Osteocyte (in vitro differentiated cells): ENCODE results near the gene CCDC73. TPM values are rescaled to one million over a fixed set of nuclear protein-coding genes. Genes with fewer than 3 reads are reported as not detected.
A peak's percentile ranks its signal among the peaks of the same experiment; 100 is the strongest.

Experiments used
- DNase-seq: peaks from one replicate; pipeline ENCODE4 v3.0.0; 2021; ENCODE audit warnings: mixed read lengths; ENCODE audit not compliant: unreplicated experiment; ENCODE audit errors: extremely low spot score
- H3K27ac Mint-ChIP-seq: one replicate; pipeline ENCODE4 v1.8.0; 2021; ENCODE audit warnings: mild to moderate bottlenecking, mixed read lengths; ENCODE audit not compliant: unreplicated experiment
- H3K27me3 Mint-ChIP-seq: one replicate; pipeline ENCODE4 v1.8.0; 2021; ENCODE audit warnings: mixed read lengths; ENCODE audit not compliant: unreplicated experiment
- H3K36me3 Mint-ChIP-seq: one replicate; pipeline ENCODE4 v1.8.0; 2021; ENCODE audit warnings: mixed read lengths; ENCODE audit not compliant: unreplicated experiment
- H3K4me1 Mint-ChIP-seq: one replicate; pipeline ENCODE4 v1.8.0; 2021; ENCODE audit warnings: mixed read lengths; ENCODE audit not compliant: unreplicated experiment
- H3K4me3 Mint-ChIP-seq: one replicate; pipeline ENCODE4 v1.8.0; 2021; ENCODE audit warnings: mild to moderate bottlenecking, moderate library complexity, mixed read lengths; ENCODE audit not compliant: unreplicated experiment
- H3K9me3 Mint-ChIP-seq: one replicate; pipeline ENCODE4 v1.8.0; 2021; ENCODE audit warnings: mixed read lengths; ENCODE audit not compliant: unreplicated experiment
- total RNA-seq: library from RNA; stranded (reverse); gene quantifications from 2 replicates; pipeline ENCODE4 v1.2.1, GENCODE V29; 2021
- TF ChIP-seq, protein P1 (sequence below): fragments of 200-600 bp; sonication (generic); IDR thresholded peaks from 2 replicates; pipeline ENCODE4 v1.5.0; 2021; ENCODE audit warnings: antibody characterized with exemption, mild to moderate bottlenecking, moderate library complexity

The CCDC73 gene
- total RNA-seq, 1 donor from 2014 or later = not detected

DNA sequence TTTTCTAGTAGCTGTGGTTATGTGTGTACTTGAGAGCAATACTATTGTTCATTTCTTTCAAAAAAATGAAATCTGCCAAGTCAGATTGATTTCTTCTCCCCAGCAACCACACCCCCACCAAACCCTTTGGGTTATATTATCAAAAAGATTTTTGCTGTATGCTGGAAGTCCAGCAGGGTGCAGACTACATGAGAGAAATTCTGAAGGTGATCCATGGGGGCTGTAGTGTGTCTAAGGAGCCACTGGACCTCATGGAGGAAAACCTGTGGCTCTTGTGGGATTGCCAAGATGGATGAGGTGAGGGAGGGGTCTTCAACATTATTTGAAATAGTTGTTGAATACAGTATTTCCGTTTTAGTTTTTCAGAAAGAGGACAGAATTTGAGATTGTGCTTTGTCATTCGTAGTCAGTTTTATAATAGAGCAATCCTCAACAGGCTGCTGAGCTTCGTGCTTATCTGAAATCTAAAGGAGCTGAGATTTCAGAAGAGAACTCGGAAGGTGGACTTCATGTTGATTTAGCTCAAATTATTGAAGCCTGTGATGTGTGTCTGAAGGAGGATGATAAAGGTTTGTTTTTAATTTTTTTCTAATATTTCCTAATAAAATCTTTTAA, 207.8 kb downstream of the CCDC73 start:
- Mint-ChIP-seq H3K27me3 (no peaks in the 10 kb centered on the region), H3K36me3 (peaks cover 18% of the 10 kb centered on the region), H3K27ac (no peak overlapping the region), H3K9me3 (no peaks in the 10 kb centered on the region), H3K4me3 (no peak overlapping the region), H3K4me1 (peaks cover 27% of the 10 kb centered on the region)
- TF ChIP-seq, protein P1, sequence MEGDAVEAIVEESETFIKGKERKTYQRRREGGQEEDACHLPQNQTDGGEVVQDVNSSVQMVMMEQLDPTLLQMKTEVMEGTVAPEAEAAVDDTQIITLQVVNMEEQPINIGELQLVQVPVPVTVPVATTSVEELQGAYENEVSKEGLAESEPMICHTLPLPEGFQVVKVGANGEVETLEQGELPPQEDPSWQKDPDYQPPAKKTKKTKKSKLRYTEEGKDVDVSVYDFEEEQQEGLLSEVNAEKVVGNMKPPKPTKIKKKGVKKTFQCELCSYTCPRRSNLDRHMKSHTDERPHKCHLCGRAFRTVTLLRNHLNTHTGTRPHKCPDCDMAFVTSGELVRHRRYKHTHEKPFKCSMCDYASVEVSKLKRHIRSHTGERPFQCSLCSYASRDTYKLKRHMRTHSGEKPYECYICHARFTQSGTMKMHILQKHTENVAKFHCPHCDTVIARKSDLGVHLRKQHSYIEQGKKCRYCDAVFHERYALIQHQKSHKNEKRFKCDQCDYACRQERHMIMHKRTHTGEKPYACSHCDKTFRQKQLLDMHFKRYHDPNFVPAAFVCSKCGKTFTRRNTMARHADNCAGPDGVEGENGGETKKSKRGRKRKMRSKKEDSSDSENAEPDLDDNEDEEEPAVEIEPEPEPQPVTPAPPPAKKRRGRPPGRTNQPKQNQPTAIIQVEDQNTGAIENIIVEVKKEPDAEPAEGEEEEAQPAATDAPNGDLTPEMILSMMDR = peak; percentile 24
- no peak for DNase-seq

DNA sequence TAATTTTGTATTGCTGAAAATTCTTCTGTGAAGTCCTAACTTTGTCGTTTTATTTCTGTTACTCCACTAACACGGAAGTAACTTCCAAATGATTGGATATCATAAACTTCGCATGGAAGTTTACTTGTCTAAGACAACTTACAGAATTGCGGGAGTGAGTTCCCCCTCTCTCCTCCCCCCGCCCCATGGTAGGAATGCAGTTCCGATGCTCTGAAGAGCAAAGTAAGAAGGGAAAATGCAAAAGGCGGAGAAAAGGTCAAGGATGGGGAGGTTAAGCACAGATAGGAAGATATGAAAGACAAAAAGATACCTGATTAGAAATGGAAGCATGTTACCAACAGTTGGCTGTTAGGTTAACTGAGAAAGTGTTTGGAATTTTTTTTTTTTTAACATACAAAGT, 209.5 kb downstream of the CCDC73 start:
- H3K27ac Mint-ChIP-seq = peak overlapping the region; percentile 97
- no peaks in the 10 kb centered on the region for H3K27me3 Mint-ChIP-seq
- peaks cover 8% of the 10 kb centered on the region for H3K36me3 Mint-ChIP-seq
- H3K4me1 Mint-ChIP-seq = peaks cover 27% of the 10 kb centered on the region
- H3K4me3 Mint-ChIP-seq = peak overlapping the region; percentile 97
- DNase-seq = no peak
- no peaks in the 10 kb centered on the region for H3K9me3 Mint-ChIP-seq
- TF ChIP-seq, protein P1 = no peak

DNA sequence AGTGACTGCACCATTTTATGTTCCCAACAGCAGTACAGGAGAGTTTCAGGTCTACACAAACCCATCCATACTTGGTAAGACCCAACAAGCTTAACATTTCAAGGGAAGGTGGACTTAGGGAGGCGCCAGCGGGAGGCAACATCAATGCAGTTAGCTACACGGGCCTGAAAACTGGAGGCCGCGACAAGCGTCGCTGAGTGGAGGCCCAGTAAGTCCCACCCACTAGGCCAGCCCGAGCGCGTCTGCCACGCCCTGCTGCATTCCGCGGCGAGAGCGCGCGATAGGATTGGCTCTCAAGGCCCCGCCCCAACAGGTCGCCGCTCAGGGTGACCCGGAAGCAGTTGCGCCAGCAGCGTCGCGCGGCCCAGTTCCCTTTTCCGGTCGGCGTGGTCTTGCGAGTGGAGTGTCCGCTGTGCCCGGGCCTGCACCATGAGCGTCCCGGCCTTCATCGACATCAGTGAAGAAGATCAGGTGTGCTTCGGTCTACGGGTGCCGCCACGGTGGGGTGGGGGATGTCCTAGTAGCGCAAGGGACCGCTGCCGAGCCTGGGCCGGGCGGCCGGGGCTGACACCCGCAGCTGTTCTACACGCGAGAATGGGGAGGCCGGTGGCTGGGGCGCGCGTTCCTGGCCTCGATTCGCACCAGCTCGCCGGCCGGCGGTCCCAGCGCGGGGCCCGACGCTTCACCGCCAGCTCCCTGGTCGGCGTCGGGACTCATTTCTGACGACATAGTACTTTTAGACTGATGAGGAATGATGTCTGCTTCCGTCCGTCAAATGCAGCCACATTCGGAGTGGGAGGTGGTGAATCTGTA, 210.8 kb downstream of the CCDC73 start, which contains the start of gene EIF3M:
Gene EIF3M, plus strand, starts transcription at position 373 of the 813 bp plus-strand sequence. Its CDS starts 57 bp downstream, at position 430.
- peak within 1 kb of the TSS; percentile 97 for H3K27ac Mint-ChIP-seq
- peak; percentile 98 for DNase-seq
- peaks cover 3% of the 10 kb centered on the region for H3K36me3 Mint-ChIP-seq
- no peaks in the 10 kb centered on the region for H3K9me3 Mint-ChIP-seq
- TF ChIP-seq, protein P1 = no peak
- peaks cover 1% of the 10 kb centered on the region for H3K27me3 Mint-ChIP-seq
- H3K4me3 Mint-ChIP-seq = peak within 1 kb of the TSS; percentile 97
- H3K4me1 Mint-ChIP-seq = peaks cover 27% of the 10 kb centered on the region

DNA sequence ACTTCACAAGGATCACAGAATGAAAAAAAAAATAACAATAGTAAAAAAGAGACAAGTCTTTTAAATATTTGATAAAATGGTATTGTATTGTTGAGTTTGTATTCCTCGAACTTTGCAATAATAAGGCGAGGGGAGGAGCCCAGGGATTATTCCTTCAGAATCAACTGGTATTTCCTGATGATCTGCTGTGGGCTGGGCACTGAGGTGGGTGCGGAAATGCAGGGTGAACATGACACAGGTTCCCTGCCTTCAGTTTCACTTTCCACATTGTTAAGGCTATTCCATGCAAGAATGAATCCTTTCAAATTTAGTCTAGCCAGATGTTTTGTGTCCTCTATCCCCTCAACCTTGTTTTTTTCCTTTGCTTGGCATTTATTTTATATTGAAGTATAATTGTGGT, 212.9 kb downstream of the CCDC73 start:
- no peak for DNase-seq
- peaks cover 7% of the 10 kb centered on the region for H3K27me3 Mint-ChIP-seq
- TF ChIP-seq, protein P1 = no peak
- H3K4me1 Mint-ChIP-seq = peaks cover 21% of the 10 kb centered on the region
- H3K4me3 Mint-ChIP-seq = no peak overlapping the region
- H3K9me3 Mint-ChIP-seq = no peaks in the 10 kb centered on the region
- no peak overlapping the region for H3K27ac Mint-ChIP-seq
- H3K36me3 Mint-ChIP-seq = no peaks in the 10 kb centered on the region

DNA sequence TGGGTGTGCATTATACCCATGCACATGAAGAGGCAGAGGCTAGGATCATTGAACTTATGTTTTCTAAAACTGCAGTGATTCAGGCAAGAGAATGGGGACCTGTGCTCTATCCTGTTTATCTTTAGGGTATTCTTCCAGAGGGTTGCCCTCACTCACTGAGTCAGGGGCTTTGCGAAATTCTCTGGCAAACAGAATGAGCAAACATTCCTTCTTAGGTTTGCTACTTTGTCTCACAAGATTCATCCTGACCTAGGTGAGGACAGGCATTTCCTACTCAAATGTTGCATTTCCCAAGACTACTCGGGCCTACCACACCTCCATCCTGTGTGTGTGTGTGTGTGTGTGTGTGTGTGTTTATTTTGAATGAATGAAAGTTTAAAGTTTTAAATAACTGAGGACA, 213.5 kb downstream of the CCDC73 start:
- TF ChIP-seq, protein P1 = no peak
- Mint-ChIP-seq H3K9me3 (no peaks in the 10 kb centered on the region), H3K4me3 (no peak overlapping the region), H3K36me3 (no peaks in the 10 kb centered on the region), H3K27ac (no peak overlapping the region), H3K27me3 (peaks cover 7% of the 10 kb centered on the region), H3K4me1 (peaks cover 15% of the 10 kb centered on the region)
- no peak for DNase-seq
